ENCODE data around the gene PLXNA1. TPM values are rescaled to one million over a fixed set of nuclear protein-coding genes. Genes with fewer than 3 reads are reported as not detected.

Gene PLXNA1
- total and polyA plus RNA-seq, 4 donors, result 26.3 to 65.9 (median 45.0) TPM

- no peak for DNase-seq (ENCODE audit: low read depth in 4 of 6, low spot score in 6 of 6)
- H3K27me3 ChIP-seq (ENCODE audit: control insufficient read depth, insufficient read depth, low read length), result no peaks in the 10 kb centered on the region
- peaks cover 5% of the 10 kb centered on the region for H3K9me3 ChIP-seq (ENCODE audit: control insufficient read depth, insufficient read depth, low read length)
- no peak overlapping the region for H3K27ac ChIP-seq (ENCODE audit: low read depth, low read length)
- WGBS (ENCODE audit: insufficient coverage), result 80% methylated on average over 4 of the region's 5 CpGs
- H3K4me3 ChIP-seq (ENCODE audit: low read depth, low read length), result no peak overlapping the region
- H3K36me3 ChIP-seq (ENCODE audit: control insufficient read depth, insufficient read depth, low read length), result no peaks in the 10 kb centered on the region
- H3K4me1 ChIP-seq (ENCODE audit: control insufficient read depth, insufficient read depth, low read length), result peaks cover 10% of the 10 kb centered on the region
These were observed 10.0 kb upstream of the PLXNA1 start for GRCh38 chr3:126972866-126973265.

- H3K27me3 ChIP-seq (ENCODE audit: control insufficient read depth, insufficient read depth, low read length), result no peaks in the 10 kb centered on the region
- H3K4me1 ChIP-seq (ENCODE audit: control insufficient read depth, insufficient read depth, low read length), result peaks cover 6% of the 10 kb centered on the region
- WGBS (ENCODE audit: insufficient coverage), result no CpG with 5 or more reads among the region's 1 CpG
- DNase-seq (ENCODE audit: low read depth in 4 of 6, low spot score in 6 of 6), result no peak
- no peaks in the 10 kb centered on the region for H3K36me3 ChIP-seq (ENCODE audit: control insufficient read depth, insufficient read depth, low read length)
- no peak overlapping the region for H3K4me3 ChIP-seq (ENCODE audit: low read depth, low read length)
- peaks cover 5% of the 10 kb centered on the region for H3K9me3 ChIP-seq (ENCODE audit: control insufficient read depth, insufficient read depth, low read length)
- no peak overlapping the region for H3K27ac ChIP-seq (ENCODE audit: low read depth, low read length)
These were observed 9.1 kb upstream of the PLXNA1 start for GRCh38 chr3:126973814-126974213.

- Histone ChIP-seq H3K9me3 (ENCODE audit: control insufficient read depth, insufficient read depth, low read length) (peaks cover 5% of the 10 kb centered on the region), H3K36me3 (ENCODE audit: control insufficient read depth, insufficient read depth, low read length) (no peaks in the 10 kb centered on the region), H3K27ac (ENCODE audit: low read depth, low read length) (no peak overlapping the region), H3K4me1 (ENCODE audit: control insufficient read depth, insufficient read depth, low read length) (peaks cover 6% of the 10 kb centered on the region), H3K4me3 (ENCODE audit: low read depth, low read length) (no peak overlapping the region), H3K27me3 (ENCODE audit: control insufficient read depth, insufficient read depth, low read length) (peaks cover 6% of the 10 kb centered on the region)
- no CpG with 5 or more reads among the region's 3 CpGs for WGBS (ENCODE audit: insufficient coverage)
- DNase-seq (ENCODE audit: low read depth in 4 of 6, low spot score in 6 of 6), result no peak
These were observed 8.2 kb upstream of the PLXNA1 start for GRCh38 chr3:126974756-126975155.

GRCh38 chr3:126976906-126977305, 6.0 kb upstream of the PLXNA1 start:
- Histone ChIP-seq H3K27me3 (ENCODE audit: control insufficient read depth, insufficient read depth, low read length) (peaks cover 9% of the 10 kb centered on the region), H3K4me1 (ENCODE audit: control insufficient read depth, insufficient read depth, low read length) (peaks cover 3% of the 10 kb centered on the region), H3K36me3 (ENCODE audit: control insufficient read depth, insufficient read depth, low read length) (no peaks in the 10 kb centered on the region), H3K27ac (ENCODE audit: low read depth, low read length) (no peak overlapping the region), H3K9me3 (ENCODE audit: control insufficient read depth, insufficient read depth, low read length) (peaks cover 5% of the 10 kb centered on the region), H3K4me3 (ENCODE audit: low read depth, low read length) (no peak overlapping the region)
- DNase-seq (ENCODE audit: low read depth in 4 of 6, low spot score in 6 of 6), result no peak
- WGBS (ENCODE audit: insufficient coverage), result 96% methylated on average over 7 of the region's 7 CpGs

GRCh38 chr3:126977821-126978220, 5.1 kb upstream of the PLXNA1 start:
- WGBS (ENCODE audit: insufficient coverage), result 88% methylated on average over 6 of the region's 6 CpGs
- DNase-seq (ENCODE audit: low read depth in 4 of 6, low spot score in 6 of 6), result no peak
- H3K9me3 ChIP-seq (ENCODE audit: control insufficient read depth, insufficient read depth, low read length), result peaks cover 5% of the 10 kb centered on the region
- peaks cover 16% of the 10 kb centered on the region for H3K27me3 ChIP-seq (ENCODE audit: control insufficient read depth, insufficient read depth, low read length)
- H3K4me3 ChIP-seq (ENCODE audit: low read depth, low read length), result no peak overlapping the region
- H3K4me1 ChIP-seq (ENCODE audit: control insufficient read depth, insufficient read depth, low read length), result peaks cover 9% of the 10 kb centered on the region
- H3K36me3 ChIP-seq (ENCODE audit: control insufficient read depth, insufficient read depth, low read length), result no peaks in the 10 kb centered on the region
- no peak overlapping the region for H3K27ac ChIP-seq (ENCODE audit: low read depth, low read length)

GRCh38 chr3:126978291-126978690, 4.6 kb upstream of the PLXNA1 start:
- WGBS (ENCODE audit: insufficient coverage), result 100% methylated on average over 5 of the region's 5 CpGs
- Histone ChIP-seq H3K4me1 (ENCODE audit: control insufficient read depth, insufficient read depth, low read length) (peaks cover 9% of the 10 kb centered on the region), H3K9me3 (ENCODE audit: control insufficient read depth, insufficient read depth, low read length) (peaks cover 5% of the 10 kb centered on the region), H3K27ac (ENCODE audit: low read depth, low read length) (no peak overlapping the region), H3K4me3 (ENCODE audit: low read depth, low read length) (no peak overlapping the region), H3K36me3 (ENCODE audit: control insufficient read depth, insufficient read depth, low read length) (no peaks in the 10 kb centered on the region), H3K27me3 (ENCODE audit: control insufficient read depth, insufficient read depth, low read length) (peaks cover 16% of the 10 kb centered on the region)
- DNase-seq (ENCODE audit: low read depth in 4 of 6, low spot score in 6 of 6), result no peak

- no peak for DNase-seq (ENCODE audit: low read depth in 4 of 6, low spot score in 6 of 6)
These were observed 3.8 kb upstream of the PLXNA1 start for GRCh38 chr3:126979046-126979628.

GRCh38 chr3:126980266-126980811, 2.6 kb upstream of the PLXNA1 start:
- 93% methylated on average over 13 of the region's 15 CpGs for WGBS (ENCODE audit: insufficient coverage)
- H3K27ac ChIP-seq (ENCODE audit: low read depth, low read length), result no peak overlapping the region
- no peak overlapping the region for H3K4me3 ChIP-seq (ENCODE audit: low read depth, low read length)
- H3K36me3 ChIP-seq (ENCODE audit: control insufficient read depth, insufficient read depth, low read length), result peaks cover 7% of the 10 kb centered on the region
- H3K27me3 ChIP-seq (ENCODE audit: control insufficient read depth, insufficient read depth, low read length), result peaks cover 16% of the 10 kb centered on the region
- no peaks in the 10 kb centered on the region for H3K9me3 ChIP-seq (ENCODE audit: control insufficient read depth, insufficient read depth, low read length)
- DNase-seq (ENCODE audit: low read depth in 4 of 6, low spot score in 6 of 6), result no peak
- peaks cover 25% of the 10 kb centered on the region for H3K4me1 ChIP-seq (ENCODE audit: control insufficient read depth, insufficient read depth, low read length)

More at GRCh38 chr3:126979046-126979628, 3.8 kb upstream of the PLXNA1 start:
- Histone ChIP-seq H3K36me3 (ENCODE audit: control insufficient read depth, insufficient read depth, low read length) (no peaks in the 10 kb centered on the region), H3K4me1 (ENCODE audit: control insufficient read depth, insufficient read depth, low read length) (peaks cover 13% of the 10 kb centered on the region), H3K27ac (ENCODE audit: low read depth, low read length) (no peak overlapping the region), H3K9me3 (ENCODE audit: control insufficient read depth, insufficient read depth, low read length) (peaks cover 5% of the 10 kb centered on the region), H3K4me3 (ENCODE audit: low read depth, low read length) (no peak overlapping the region), H3K27me3 (ENCODE audit: control insufficient read depth, insufficient read depth, low read length) (peaks cover 16% of the 10 kb centered on the region)
- 59% methylated on average over 5 of the region's 5 CpGs for WGBS (ENCODE audit: insufficient coverage)

- 10% methylated on average over 11 of the region's 12 CpGs for WGBS (ENCODE audit: insufficient coverage)
- no peak overlapping the region for H3K27ac ChIP-seq (ENCODE audit: low read depth, low read length)
These were observed 817 bp upstream of the PLXNA1 start for GRCh38 chr3:126982126-126982470.

GRCh38 chr3:126983276-126983652, 349 bp downstream of the PLXNA1 start:
- DNase-seq (ENCODE audit: low read depth in 4 of 6, low spot score in 6 of 6), result peak in 2 of 6 donors; percentile 22 to 30
- Histone ChIP-seq H3K9me3 (ENCODE audit: control insufficient read depth, insufficient read depth, low read length) (no peaks in the 10 kb centered on the region), H3K27ac (ENCODE audit: low read depth, low read length) (no peak overlapping the region), H3K4me1 (ENCODE audit: control insufficient read depth, insufficient read depth, low read length) (peaks cover 39% of the 10 kb centered on the region), H3K27me3 (ENCODE audit: control insufficient read depth, insufficient read depth, low read length) (peaks cover 16% of the 10 kb centered on the region), H3K4me3 (ENCODE audit: low read depth, low read length) (peak overlapping the region; percentile 61), H3K36me3 (ENCODE audit: control insufficient read depth, insufficient read depth, low read length) (peaks cover 28% of the 10 kb centered on the region)
- under 1% methylated on average over 70 of the region's 70 CpGs for WGBS (ENCODE audit: insufficient coverage)

More at GRCh38 chr3:126982126-126982470, 817 bp upstream of the PLXNA1 start:
- Histone ChIP-seq H3K27me3 (ENCODE audit: control insufficient read depth, insufficient read depth, low read length) (peaks cover 16% of the 10 kb centered on the region), H3K4me3 (ENCODE audit: low read depth, low read length) (peak overlapping the region; percentile 9), H3K36me3 (ENCODE audit: control insufficient read depth, insufficient read depth, low read length) (peaks cover 17% of the 10 kb centered on the region), H3K4me1 (ENCODE audit: control insufficient read depth, insufficient read depth, low read length) (peaks cover 39% of the 10 kb centered on the region), H3K9me3 (ENCODE audit: control insufficient read depth, insufficient read depth, low read length) (no peaks in the 10 kb centered on the region)
- DNase-seq (ENCODE audit: low read depth in 4 of 6, low spot score in 6 of 6), result no peak
